ENCODE results near the gene SF1. TPM values are rescaled to one million over a fixed set of nuclear protein-coding genes. Genes with fewer than 3 reads are reported as not detected.

The SF1 gene
- total and polyA plus RNA-seq, 9 of the 15 experiments (the other 6 are each of a cell fraction or from before 2014, with no cell fraction given): 13.1 to 334 (median 111) TPM

- H3K4me1 ChIP-seq (replicated peaks in 1 of 2; ENCODE audit: control insufficient read depth in 2 of 2, insufficient read depth in 2 of 2, low read length in 2 of 2): peaks cover 0 to 21% of the 10 kb centered on the region in 2 experiments; a peak in 2 of 5 replicates
- ChIA-PET CTCF (ENCODE audit: low intra/inter-chr PET ratio) (no interaction called here), POLR2A (no interaction called here)
- 1% methylated on average over 4 of the region's 4 CpGs for WGBS (ENCODE audit: insufficient coverage, low coverage, missing lambda C conversion rate)
- H2AFZ ChIP-seq (ENCODE audit: low read depth, low read length): no peak overlapping the region
- no peak for DNase-seq (ENCODE audit: extremely low read depth in 1 of 4, low spot score in 3 of 4)
- H3K36me3 ChIP-seq (ENCODE audit: control insufficient read depth, insufficient read depth, low read length): no peaks in the 10 kb centered on the region
- H3K9me3 ChIP-seq (replicated peaks; ENCODE audit: control insufficient read depth, insufficient read depth, low read depth, low read length): no peaks in the 10 kb centered on the region
- H4K20me1 ChIP-seq (replicated peaks; ENCODE audit: control insufficient read depth, insufficient read depth, low read length): peaks cover 29% of the 10 kb centered on the region
- in situ Hi-C loops (cut with MboI): no loop called here
- intact Hi-C loops (cut with micrococcal nuclease): no loop called here
- H3K27ac ChIP-seq (ENCODE audit: extremely low read depth, low read depth, low read length): no peak overlapping the region
- no TSS peak for BruUV-seq (replicated peaks)
- no peak overlapping the region for H3K4me2 ChIP-seq (ENCODE audit: insufficient read depth, low read length)
- no peak for FAIRE-seq
- H3K9me1 ChIP-seq (ENCODE audit: control insufficient read depth, insufficient read depth, low read length): no peaks in the 10 kb centered on the region
- H3K4me3 ChIP-seq: no peak overlapping the region
- H3K9ac ChIP-seq (ENCODE audit: insufficient read depth in 1 of 2, low read depth in 2 of 2, low read length in 2 of 2): no peak overlapping the region
- H3K79me2 ChIP-seq (ENCODE audit: control insufficient read depth, insufficient read depth, low read length): no peaks in the 10 kb centered on the region
- H3K27me3 ChIP-seq (ENCODE audit: control insufficient read depth in 2 of 2, insufficient read depth in 2 of 2, low read length in 2 of 2): peaks cover 36 to 65% of the 10 kb centered on the region in 2 experiments
- no peak for ATAC-seq
- no peak for TF ChIP-seq KAT7 (CRISPR knock-in tag; IDR thresholded peaks at IDR 0.05; ENCODE audit: borderline replicate concordance)
- no peak for TF ChIP-seq ZFP1 (CRISPR knock-in tag; IDR thresholded peaks at IDR 0.05)
- TF ChIP-seq ZC3H11A (IDR thresholded peaks at IDR 0.05; ENCODE audit: low read depth, low read length): no peak
- no peak for TF ChIP-seq ZNF41 (CRISPR knock-in tag; conservative IDR thresholded peaks at IDR 0.05)
- TF ChIP-seq PML (IDR thresholded peaks at IDR 0.05; ENCODE audit: low read length): no peak
- no peak for TF ChIP-seq ZNF174 (CRISPR knock-in tag; IDR thresholded peaks at IDR 0.05)
- TF ChIP-seq, protein P1, sequence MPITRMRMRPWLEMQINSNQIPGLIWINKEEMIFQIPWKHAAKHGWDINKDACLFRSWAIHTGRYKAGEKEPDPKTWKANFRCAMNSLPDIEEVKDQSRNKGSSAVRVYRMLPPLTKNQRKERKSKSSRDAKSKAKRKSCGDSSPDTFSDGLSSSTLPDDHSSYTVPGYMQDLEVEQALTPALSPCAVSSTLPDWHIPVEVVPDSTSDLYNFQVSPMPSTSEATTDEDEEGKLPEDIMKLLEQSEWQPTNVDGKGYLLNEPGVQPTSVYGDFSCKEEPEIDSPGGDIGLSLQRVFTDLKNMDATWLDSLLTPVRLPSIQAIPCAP (CRISPR knock-in tag; IDR thresholded peaks at IDR 0.05; ENCODE audit: borderline replicate concordance): no peak
- TF ChIP-seq, protein P2, sequence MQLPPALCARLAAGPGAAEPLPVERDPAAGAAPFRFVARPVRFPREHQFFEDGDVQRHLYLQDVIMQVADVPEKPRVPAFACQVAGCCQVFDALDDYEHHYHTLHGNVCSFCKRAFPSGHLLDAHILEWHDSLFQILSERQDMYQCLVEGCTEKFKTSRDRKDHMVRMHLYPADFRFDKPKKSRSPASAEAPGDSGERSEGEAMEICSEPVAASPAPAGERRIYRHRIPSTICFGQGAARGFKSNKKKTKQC (CRISPR knock-in tag; IDR thresholded peaks at IDR 0.05): no peak
- no peak for TF ChIP-seq MEIS2 (IDR thresholded peaks at IDR 0.05; ENCODE audit: partially characterized antibody)
- no peak for TF ChIP-seq SP2 (IDR thresholded peaks at IDR 0.05; ENCODE audit: extremely low read depth, low read depth, low read length, poor library complexity, severe bottlenecking)
- no peak for TF ChIP-seq ERF (CRISPR knock-in tag; IDR thresholded peaks at IDR 0.05)
- TF ChIP-seq, protein P3, sequence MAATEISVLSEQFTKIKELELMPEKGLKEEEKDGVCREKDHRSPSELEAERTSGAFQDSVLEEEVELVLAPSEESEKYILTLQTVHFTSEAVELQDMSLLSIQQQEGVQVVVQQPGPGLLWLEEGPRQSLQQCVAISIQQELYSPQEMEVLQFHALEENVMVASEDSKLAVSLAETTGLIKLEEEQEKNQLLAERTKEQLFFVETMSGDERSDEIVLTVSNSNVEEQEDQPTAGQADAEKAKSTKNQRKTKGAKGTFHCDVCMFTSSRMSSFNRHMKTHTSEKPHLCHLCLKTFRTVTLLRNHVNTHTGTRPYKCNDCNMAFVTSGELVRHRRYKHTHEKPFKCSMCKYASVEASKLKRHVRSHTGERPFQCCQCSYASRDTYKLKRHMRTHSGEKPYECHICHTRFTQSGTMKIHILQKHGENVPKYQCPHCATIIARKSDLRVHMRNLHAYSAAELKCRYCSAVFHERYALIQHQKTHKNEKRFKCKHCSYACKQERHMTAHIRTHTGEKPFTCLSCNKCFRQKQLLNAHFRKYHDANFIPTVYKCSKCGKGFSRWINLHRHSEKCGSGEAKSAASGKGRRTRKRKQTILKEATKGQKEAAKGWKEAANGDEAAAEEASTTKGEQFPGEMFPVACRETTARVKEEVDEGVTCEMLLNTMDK (IDR thresholded peaks at IDR 0.05; ENCODE audit: borderline replicate concordance, insufficient read depth, low read depth, low read length, poor library complexity, severe bottlenecking): no peak
- no peak for TF ChIP-seq DPF2 (IDR thresholded peaks at IDR 0.05)
- TF ChIP-seq MCM2 (IDR thresholded peaks at IDR 0.05; ENCODE audit: low read depth): no peak
- TF ChIP-seq HDAC2 (IDR thresholded peaks at IDR 0.05): 0 out of 2 replicates have a peak, but pooled peaks have one; percentile 17
- TF ChIP-seq, protein P4, sequence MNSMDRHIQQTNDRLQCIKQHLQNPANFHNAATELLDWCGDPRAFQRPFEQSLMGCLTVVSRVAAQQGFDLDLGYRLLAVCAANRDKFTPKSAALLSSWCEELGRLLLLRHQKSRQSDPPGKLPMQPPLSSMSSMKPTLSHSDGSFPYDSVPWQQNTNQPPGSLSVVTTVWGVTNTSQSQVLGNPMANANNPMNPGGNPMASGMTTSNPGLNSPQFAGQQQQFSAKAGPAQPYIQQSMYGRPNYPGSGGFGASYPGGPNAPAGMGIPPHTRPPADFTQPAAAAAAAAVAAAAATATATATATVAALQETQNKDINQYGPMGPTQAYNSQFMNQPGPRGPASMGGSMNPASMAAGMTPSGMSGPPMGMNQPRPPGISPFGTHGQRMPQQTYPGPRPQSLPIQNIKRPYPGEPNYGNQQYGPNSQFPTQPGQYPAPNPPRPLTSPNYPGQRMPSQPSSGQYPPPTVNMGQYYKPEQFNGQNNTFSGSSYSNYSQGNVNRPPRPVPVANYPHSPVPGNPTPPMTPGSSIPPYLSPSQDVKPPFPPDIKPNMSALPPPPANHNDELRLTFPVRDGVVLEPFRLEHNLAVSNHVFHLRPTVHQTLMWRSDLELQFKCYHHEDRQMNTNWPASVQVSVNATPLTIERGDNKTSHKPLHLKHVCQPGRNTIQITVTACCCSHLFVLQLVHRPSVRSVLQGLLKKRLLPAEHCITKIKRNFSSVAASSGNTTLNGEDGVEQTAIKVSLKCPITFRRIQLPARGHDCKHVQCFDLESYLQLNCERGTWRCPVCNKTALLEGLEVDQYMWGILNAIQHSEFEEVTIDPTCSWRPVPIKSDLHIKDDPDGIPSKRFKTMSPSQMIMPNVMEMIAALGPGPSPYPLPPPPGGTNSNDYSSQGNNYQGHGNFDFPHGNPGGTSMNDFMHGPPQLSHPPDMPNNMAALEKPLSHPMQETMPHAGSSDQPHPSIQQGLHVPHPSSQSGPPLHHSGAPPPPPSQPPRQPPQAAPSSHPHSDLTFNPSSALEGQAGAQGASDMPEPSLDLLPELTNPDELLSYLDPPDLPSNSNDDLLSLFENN (IDR thresholded peaks at IDR 0.05; ENCODE audit: low read depth in 2 of 2, low read length in 2 of 2): no peak
- no peak for TF ChIP-seq PCBP1 (IDR thresholded peaks at IDR 0.05; ENCODE audit: low read depth, low read length, poor library complexity, severe bottlenecking)
Observed at GRCh38 chr11:64718780-64719124, 59.6 kb downstream of the SF1 start.

Measured in K562 (cell line).